GM18499 (cell line): Measurements from ENCODE around the gene ULK4.
"Not testable (repeated sequence)": the region's sequence is repeated elsewhere in the genome, so short reads cannot be mapped to it uniquely, and the experiment has no call there.

Experiments
- ATAC-seq: cut with Tn5 transposase; IDR thresholded peaks from one replicate; pipeline ENCODE4 v1.9.1; 2021; ENCODE audit warnings: moderate number of reproducible peaks; ENCODE audit not compliant: insufficient read depth, unreplicated experiment

ULK4 gene

DNA sequence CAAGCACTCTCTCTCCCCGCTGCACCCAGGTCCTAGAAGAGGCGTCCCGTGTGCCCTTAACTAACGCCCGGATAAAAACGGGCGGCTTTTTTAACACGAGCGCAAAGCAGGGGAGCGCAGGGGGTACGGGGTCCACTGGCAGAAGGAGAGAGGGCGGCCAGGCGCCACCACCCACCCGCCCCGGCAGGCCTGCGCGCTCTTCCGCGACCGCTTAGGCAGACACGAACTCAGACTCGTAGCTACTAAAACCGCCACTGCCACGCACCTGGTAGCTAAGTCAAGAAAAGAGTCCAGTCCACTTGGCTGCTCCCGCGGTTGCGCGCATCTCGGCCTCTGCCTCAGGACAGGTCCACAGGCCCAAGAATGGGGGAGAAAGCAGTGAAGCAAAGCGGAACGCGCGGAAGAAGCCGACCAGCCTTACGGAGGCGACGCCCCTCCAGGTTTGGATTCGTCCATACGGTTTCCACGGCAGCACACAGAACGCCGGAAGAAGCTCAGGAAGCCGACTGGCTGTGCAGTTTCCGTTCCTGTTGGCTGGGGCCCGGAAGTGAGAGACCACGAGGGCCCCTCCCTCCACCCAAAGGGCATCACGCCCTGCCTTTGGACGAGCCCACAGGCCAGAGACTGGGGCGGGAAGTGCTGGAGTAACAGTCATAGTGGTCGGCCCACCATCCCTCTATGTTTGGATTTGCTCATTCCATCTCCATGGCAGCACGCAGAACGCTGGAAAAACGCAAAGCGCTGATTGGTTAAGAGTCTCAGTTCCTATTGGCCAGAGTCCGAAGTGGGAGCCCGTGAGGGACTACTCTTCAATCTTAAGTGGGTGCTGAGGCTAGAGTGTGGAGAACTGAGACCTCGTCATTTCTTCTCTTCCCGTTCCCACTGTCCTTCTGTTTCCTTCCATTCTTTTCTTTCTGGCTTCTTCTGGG is at the start of gene ULK4:
ULK4 (minus strand) TSS at position 353 of the 929 bp plus-strand sequence. CDS start 7,344 bp downstream, outside the sequence.
- ATAC-seq, result peak; percentile 90

DNA sequence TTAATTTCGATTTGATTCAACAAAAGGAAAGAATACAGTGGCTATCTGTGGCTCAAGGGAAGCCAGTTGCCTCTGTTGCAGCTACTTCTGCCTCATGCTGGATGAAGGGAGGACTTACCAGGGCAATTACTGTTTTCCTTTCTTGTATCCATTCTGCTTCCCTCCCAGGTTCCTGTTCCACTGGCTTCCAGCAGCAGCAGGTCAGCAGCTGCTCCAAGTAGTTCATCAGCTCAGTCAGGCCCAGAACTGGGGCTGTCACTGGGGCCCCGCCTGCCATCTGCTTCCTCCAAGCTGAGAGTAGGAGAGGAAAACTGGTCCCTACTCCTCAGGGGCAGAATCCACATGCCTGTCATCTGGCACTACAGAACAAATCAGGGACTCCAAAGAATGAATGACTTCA is 48.6 kb upstream of the ULK4 start:
- no peak for ATAC-seq

DNA sequence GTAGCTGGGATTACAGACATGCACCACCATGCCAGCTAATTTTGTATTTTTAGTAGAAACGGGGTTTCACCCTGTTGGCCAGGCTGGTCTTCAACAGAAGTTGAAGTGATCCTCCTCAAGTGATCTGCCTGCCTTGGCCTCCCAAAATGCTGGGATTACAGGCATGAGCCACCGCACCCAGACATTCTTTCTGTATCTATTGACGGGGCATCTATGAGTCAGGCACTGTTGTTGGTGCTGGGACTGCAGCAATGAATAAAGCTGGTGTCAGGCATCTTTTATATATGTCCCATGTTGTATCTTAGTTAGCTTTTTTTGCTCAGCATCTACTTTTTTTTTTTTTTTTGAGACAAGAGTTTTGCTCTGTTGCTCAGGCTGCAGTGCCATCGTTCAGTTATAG is 47.6 kb upstream of the ULK4 start:
- no peak for ATAC-seq

DNA sequence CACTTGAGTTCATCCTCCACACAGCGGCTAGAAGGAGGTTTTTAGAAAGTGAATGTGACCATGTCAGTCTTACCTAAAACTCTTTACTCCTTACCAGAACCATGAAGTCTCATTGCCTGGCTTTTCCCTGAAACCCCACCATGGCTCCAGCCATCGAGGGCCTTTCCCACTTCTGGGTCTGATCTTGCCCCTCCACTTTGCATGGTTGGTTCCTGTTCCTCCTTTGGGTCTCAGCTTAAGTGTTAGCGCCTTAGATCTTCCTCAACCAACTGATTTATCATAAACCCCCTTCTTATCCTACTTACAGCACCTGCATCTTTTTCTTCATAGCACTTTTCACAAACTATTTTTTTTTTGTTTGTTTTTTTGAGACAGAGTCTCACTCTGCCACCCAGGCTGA is 45.9 kb upstream of the ULK4 start:
- ATAC-seq, result no peak

DNA sequence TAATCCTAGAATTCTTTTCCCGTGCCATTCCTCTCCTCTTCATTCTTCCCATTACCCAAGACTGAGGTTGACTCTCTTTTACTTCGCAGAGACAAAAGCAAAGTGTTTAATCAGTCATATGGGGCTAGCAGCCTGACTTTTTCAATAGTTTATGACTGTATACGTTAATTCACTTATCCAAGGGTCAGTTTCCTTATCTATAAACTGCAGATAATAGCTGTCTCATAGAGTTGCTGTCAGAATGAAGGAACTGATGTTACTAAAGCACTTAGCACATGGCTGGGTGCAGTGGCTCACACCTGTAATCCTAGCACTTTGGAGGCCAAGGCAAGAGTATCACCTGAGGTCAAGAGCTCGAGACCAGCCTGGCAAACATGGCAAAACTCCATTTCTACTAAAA is 43.5 kb upstream of the ULK4 start:
- no peak for ATAC-seq

DNA sequence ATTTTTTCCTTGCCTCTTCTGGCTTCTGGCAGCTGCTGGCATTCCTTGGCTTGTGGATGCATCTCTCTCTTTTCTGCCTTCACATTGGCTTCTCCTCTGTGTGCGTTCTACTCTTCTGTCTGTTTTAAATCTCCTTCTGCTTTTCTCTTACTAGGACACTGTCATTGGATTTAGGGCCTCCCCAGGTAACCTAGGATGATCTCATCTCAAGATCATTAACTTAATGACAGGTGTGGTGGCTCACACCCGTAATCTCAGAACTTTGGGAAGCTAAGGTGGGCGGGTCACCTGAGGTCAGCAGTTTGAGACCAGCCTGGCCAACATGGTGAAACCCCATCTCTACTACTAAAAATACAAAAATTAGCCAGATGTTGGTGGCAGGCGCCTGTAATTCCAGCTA is 40.9 kb upstream of the ULK4 start:
- ATAC-seq, result no peak

DNA sequence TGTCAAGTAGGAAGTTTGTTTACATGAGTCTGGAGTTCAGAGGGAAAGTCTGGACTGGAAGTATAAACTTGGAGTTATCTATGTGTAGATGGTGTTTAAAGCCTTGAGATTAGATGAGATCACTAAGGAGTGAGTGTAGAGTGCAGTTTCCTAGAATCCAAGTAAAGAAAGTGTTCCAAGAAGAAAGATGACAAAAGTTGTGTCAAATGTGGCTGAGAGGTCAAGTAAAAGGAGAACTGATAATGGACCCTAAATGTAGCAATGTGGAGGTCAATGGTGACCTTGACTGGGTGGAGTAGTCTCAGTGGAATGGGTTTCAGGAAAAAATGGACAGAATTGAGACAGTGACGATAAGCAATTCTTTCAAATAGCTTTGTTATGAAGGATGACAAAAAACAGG is 39.9 kb upstream of the ULK4 start:
- ATAC-seq, result no peak

DNA sequence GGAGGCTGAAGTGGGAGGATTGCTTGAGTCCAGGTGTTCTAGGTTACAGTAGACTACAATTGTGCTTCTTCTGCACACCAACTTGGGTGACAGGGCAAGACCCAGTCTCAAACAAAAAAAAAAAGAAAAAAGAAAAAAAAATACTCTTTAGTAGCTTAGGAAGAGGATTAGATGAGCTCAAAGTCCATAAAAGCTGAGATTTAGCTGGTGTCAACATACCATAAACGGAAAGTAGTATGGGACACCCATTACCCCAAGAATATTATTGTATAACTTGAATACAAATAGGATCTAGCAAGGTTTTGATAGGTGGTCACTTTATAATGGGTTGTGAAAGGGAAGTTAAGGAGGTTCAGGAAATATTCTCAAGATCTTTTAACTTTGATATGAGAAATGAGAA is 38.0 kb upstream of the ULK4 start:
- ATAC-seq, result no peak

DNA sequence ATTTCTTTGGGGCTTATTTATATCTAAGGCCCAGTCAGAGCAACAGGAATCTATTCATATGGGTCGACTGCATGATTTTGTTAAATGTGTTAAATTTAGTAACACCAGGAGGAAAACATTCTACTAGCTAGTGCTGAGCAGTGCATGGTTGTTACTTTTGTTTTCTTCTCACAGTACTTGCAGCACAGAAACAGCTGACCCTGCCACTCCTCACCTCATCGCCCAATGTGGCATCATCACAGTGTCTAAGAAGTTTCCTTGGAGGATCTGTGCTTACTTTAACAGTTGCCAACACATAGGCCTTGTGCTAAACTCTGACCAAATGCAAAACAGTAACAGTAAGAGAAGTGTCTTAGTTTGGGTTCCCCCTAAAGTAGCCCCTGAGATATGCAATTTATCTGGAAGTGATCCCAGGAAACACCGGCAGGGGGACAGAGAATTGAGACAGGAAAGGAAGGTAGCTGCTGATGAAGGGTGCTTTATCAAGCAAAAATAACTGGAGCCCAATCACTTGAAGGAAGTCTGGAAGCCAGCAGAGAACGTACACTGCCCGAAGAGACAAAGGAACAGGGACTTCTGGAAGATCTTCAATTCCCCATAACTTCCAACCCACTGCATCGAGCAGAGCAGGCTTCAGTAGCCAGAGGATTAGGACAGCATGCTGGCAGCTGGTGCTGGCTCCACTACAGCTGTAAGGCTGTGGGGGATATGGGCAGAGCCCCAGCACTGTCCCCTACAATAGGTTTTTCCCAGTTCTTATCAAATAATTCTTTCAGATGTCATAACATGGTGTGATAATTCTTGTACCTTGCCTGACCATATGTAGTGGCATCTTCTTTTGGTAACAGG is 36.0 kb upstream of the ULK4 start:
- ATAC-seq, result no peak

DNA sequence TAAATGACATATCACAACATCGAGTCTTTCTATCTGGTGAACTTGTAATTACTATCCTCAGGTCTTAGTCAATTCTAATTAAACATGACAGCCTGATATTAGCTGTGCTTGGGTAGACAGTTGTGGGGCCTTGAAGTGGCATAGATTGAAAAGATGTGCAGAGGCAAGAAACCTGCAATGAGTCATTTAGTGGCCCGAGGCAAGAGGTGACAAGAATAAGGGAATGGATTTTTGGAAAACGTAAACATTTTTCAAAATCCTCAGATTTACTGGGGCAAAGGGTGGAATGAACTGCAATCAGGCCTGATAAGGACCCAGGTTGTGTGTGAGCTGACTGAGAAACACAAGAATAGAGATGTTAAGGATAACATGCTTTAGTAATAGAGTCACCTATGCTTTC is 29.5 kb upstream of the ULK4 start:
- no peak for ATAC-seq

DNA sequence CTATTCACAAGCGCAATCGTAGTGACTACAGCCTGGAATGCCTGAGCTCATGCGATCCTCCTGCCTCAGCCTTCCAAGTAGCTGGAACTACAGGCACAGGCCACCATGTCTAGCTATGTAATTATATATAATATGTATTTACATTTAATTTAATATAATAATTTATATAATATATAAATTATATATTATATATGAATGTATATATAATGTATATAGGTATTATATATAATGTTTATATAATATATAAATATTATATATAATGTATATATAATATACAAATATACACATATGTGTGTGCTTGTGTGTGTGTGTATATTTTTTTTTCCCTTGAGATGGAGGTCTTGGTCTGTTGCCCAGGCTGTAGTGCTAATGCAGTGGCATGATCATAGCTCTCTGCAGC is 27.6 kb upstream of the ULK4 start:
- no peak for ATAC-seq

DNA sequence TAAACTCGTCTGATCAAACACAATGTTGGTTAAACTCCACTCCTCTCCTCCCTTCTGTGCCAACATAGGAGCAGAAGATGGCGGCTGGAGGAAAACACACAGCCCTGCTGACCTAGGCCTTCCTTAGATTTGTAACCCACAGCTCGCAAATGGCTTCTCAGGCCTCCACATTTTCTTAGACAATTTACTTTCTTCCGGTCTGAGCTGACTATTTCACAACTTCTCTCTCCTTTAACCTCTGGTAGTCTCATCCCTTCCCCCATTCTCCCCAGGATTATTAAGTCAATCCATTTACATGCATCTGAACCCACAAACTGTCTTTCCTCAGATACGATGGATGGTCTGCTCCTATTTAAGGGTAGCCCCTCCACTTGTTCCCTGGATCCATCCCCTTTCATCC is 25.7 kb upstream of the ULK4 start:
- no peak for ATAC-seq

DNA sequence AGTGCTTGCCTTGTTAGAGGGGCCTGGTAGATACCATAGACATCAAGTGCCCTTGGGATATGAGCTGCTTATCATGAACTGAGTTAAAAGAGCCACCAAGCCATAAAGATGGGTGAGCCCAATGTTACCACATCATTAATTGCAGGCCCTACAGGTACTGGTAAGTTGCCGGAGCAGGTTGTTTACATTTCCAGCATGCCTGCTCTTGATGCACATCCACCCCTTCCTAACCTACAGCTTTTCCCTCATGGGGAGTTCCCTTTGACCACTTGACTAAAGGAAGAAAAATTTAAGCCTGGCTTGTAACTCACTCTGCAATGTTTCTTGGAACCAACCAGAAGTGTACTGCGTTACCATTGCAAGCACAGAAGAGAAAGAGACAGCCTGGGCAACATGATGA is 24.7 kb upstream of the ULK4 start:
- ATAC-seq, result no peak

DNA sequence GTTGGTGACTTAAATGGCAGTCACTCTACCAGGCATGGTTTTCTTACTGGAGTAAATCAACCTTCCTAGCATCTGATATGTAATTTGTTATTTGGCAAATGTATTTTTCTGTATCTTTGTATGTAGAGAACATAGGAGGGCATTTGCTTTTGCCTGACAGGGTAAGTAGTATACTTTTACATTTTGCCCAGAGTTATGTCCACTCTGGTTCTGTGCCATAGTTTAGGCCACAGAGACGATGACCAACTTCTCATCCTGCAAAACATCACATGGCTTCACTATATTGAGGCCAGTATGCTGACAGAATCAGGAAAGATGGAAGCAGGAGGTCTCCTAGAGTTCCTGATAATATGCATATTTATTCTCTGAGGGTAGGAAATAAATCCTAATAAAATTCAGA is 23.1 kb upstream of the ULK4 start:
- no peak for ATAC-seq

DNA sequence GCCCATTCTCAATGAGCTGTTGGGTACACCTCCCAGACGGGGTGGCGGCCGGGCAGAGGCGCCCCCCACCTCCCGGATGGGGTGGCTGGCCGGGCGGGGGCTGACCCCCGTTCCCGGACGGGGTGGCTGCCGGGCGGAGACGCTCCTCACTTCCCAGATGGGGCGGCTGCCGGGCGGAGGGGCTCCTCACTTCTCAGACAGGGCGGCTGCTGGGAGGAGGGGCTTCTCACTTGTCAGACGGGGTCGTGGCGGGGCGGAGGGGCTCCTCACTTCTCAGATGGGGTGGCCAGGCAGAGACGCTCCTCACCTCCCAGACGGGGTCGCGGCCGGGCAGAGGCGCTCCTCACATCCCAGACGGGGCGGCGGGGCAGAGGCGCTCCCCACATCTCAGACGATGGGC is 21.2 kb upstream of the ULK4 start:
- not testable (repeated sequence) for ATAC-seq

DNA sequence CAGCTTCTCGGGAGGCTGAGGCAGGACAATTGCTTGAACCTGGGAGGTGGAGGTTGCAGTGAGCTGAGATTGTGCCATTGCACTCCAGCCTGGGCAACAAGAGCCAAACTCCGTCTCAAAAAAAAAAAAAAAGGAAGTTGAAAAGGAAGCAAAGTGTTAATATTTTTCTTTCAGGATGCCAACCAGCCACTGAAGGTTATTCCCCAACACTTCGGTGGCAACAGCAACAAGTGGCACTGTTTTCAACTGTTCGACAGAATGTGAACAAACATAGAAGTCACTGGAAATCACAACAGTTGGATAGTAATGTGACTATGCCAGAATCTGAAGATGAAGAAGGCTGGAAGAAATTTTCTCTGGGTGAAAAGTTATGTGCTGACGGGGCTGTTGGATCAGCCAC is 15.5 kb upstream of the ULK4 start:
- not testable (repeated sequence) for ATAC-seq

DNA sequence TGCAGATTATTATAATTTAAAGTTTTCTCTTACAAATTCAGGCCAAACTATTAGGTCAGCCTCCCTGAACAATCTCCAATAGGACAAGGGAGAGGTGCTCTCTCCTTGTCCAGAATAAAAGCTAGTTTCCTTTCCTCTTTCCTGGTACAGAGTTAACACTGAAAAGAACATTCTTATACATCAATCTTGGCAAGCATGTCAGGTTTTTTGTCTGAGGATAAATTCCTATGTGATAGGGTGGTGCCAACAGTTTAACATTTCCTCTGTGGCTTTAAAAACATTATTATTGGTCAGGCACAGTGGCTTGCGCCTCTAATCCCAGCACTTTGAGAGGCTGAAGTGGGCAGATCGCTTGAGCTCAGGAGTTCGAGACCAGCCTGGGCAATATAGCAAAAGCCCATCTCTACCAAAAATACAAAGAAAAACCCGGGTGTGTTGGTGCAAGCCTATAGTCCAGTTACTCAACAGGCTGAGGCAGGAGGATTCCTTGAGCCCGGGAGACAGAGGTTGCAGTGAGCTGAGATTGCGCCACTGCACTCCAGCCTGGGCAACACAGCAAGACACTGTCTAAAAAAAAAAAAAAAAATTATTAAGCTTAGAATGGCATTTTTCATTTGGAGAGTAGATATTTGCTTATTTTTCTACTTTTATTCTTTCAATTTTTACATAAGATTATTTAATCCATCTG is 13.7 kb upstream of the ULK4 start:
- ATAC-seq, result no peak

DNA sequence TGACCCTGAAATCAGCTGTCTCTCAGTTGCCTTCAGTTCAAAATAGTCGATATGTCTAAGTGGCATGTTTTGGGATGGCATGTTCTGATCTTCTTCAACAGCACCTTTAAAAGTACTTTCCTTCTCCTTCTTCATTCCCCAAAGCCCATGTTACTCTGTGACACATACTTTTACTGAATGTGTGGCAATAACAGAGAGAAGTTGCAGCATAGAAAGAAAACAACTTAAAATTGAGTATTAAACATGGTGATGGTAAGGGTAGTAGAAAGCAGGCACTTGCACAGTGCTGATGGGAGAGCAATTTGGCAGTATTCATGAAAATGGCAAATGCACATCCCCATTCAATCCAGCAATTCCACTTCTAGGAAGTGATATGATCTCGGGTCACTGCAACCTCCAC is 12.3 kb upstream of the ULK4 start:
- no peak for ATAC-seq

DNA sequence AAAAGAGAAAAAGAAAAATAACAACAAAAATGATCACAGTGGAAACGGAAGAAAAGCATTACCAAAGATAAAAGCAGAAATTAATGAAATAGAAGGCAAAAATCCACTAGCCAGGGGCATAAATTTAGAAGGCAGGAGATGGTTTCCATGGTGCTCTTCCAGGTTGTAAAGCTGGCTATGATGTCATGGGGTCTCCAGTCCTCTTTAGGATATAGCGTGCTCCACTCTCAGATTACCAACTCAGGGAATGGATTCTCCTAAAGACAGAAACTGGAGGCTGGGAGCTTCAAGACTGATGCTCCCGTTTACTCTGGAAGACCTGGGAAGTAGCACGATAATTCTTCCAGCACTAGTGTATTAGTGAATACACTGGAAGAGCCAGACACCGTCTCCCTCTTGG is 10.9 kb upstream of the ULK4 start:
- no peak for ATAC-seq

DNA sequence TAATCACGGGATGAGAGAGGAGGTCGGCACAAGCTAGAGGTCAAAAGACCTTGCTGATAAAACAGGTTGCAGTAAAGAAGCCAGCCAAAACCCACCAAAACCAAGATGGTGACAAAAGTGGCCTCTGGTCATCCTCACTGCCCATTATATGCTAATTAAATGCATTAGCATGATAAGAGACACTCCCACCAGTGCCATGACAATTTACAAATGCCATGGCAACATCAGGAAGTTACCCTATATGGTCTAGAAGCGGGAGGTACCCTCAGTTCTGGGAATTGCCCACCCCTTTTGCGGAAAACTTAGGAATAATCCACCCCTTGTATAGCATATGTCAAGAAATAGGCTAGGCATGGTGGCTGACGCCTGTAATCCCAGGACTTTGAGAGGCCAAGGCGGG is 4.3 kb upstream of the ULK4 start:
- ATAC-seq, result no peak

DNA sequence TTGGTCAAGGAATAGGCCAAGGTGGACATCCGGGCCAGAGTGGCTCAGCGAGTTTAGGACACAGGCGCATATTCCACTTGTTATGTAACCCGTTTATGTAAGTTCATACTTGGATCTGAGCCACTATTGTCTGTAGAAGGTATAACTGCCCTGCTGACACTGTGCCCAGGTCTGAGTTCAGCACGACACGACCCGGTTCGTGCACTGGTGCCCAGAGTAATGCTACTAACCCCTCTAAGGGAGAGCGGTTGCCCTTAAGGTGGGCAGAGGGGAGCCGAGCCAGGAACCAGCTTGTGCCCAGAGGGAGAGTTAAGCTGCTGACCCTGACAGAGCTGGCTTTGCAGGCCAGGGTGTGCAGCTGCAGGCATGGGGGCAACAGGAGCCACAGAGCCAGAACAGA is 1.9 kb upstream of the ULK4 start:
- ATAC-seq, result no peak
